ENCODE results near the gene MYO5C. TPM values are rescaled to one million over a fixed set of nuclear protein-coding genes. Genes with fewer than 3 reads are reported as not detected.

MYO5C gene
- total RNA-seq, 1 donor from 2014 or later, result 4.5 TPM

GRCh38 chr15:52181938-52182780 lies 113.4 kb downstream of the MYO5C start:
- DNase-seq (ENCODE audit: low read depth), result no peak
- no peaks in the 10 kb centered on the region for H3K36me3 Mint-ChIP-seq (ENCODE audit: low read depth, unreplicated experiment)
- H3K27me3 Mint-ChIP-seq (ENCODE audit: low read depth, unreplicated experiment), result peaks cover 16% of the 10 kb centered on the region

GRCh38 chr15:52180851-52181450 lies 114.7 kb downstream of the MYO5C start:
- H3K79me2 ChIP-seq (ENCODE audit: insufficient read depth, low read length), result peaks cover 12% of the 10 kb centered on the region
- H3K9me3 Mint-ChIP-seq (ENCODE audit: unreplicated experiment), result no peaks in the 10 kb centered on the region
- peak overlapping the region; percentile 97 for H3K4me2 ChIP-seq (ENCODE audit: low read length)
- H3K36me3 Mint-ChIP-seq (ENCODE audit: low read depth, unreplicated experiment), result no peaks in the 10 kb centered on the region
- no peak overlapping the region for H3K27ac ChIP-seq (ENCODE audit: low read depth, low read length)
- H3K27me3 ChIP-seq (ENCODE audit: insufficient read depth, low read length), result no peaks in the 10 kb centered on the region
- peak overlapping the region; percentile 86 for H3K9ac ChIP-seq (ENCODE audit: low read length)
- DNase-seq (ENCODE audit: low read depth), result no peak
- no peak overlapping the region for H3K27ac Mint-ChIP-seq (ENCODE audit: unreplicated experiment)
- TF ChIP-seq CTCF (IDR thresholded peaks at IDR 0.05; ENCODE audit: insufficient read depth, low read depth, low read length) (no peak), EZH2 (IDR thresholded peaks at IDR 0.05; ENCODE audit: insufficient read depth, low read length) (no peak)
- peak overlapping the region; percentile 76 for H3K4me3 ChIP-seq (ENCODE audit: insufficient read depth, low read depth, low read length)
- H3K4me1 Mint-ChIP-seq (ENCODE audit: low read depth, unreplicated experiment), result peaks cover 3% of the 10 kb centered on the region
- peak overlapping the region; percentile 82 for H3K4me3 Mint-ChIP-seq (ENCODE audit: unreplicated experiment)
- no peak for FAIRE-seq
- peak overlapping the region; percentile 99 for H2AFZ ChIP-seq (ENCODE audit: low read depth, low read length)
- H3K36me3 ChIP-seq (ENCODE audit: insufficient read depth, low read length), result no peaks in the 10 kb centered on the region
- peaks cover 7% of the 10 kb centered on the region for H3K4me1 ChIP-seq (ENCODE audit: insufficient read depth, low read length)
- H4K20me1 ChIP-seq (ENCODE audit: insufficient read depth, low read length), result peaks cover 11% of the 10 kb centered on the region
- peaks cover 9% of the 10 kb centered on the region for H3K27me3 Mint-ChIP-seq (ENCODE audit: low read depth, unreplicated experiment)
- no peaks in the 10 kb centered on the region for H3K9me3 ChIP-seq (ENCODE audit: insufficient read depth, low read depth, low read length)

More at GRCh38 chr15:52181938-52182780, 113.4 kb downstream of the MYO5C start:
- Histone ChIP-seq H3K27me3 (ENCODE audit: insufficient read depth, low read length) (no peaks in the 10 kb centered on the region), H4K20me1 (ENCODE audit: insufficient read depth, low read length) (peaks cover 11% of the 10 kb centered on the region), H3K9me3 (ENCODE audit: insufficient read depth, low read depth, low read length) (no peaks in the 10 kb centered on the region), H3K27ac (ENCODE audit: low read depth, low read length) (no peak overlapping the region), H2AFZ (ENCODE audit: low read depth, low read length) (no peak overlapping the region), H3K9ac (ENCODE audit: low read length) (no peak overlapping the region), H3K79me2 (ENCODE audit: insufficient read depth, low read length) (peaks cover 12% of the 10 kb centered on the region), H3K4me1 (ENCODE audit: insufficient read depth, low read length) (peaks cover 7% of the 10 kb centered on the region), H3K4me3 (ENCODE audit: insufficient read depth, low read depth, low read length) (no peak overlapping the region), H3K4me2 (ENCODE audit: low read length) (no peak overlapping the region), H3K36me3 (ENCODE audit: insufficient read depth, low read length) (no peaks in the 10 kb centered on the region)
- Mint-ChIP-seq H3K4me1 (ENCODE audit: low read depth, unreplicated experiment) (peaks cover 3% of the 10 kb centered on the region), H3K27ac (ENCODE audit: unreplicated experiment) (no peak overlapping the region), H3K9me3 (ENCODE audit: unreplicated experiment) (no peaks in the 10 kb centered on the region), H3K4me3 (ENCODE audit: unreplicated experiment) (no peak overlapping the region)
- TF ChIP-seq CTCF (IDR thresholded peaks at IDR 0.05; ENCODE audit: insufficient read depth, low read depth, low read length) (no peak), EZH2 (IDR thresholded peaks at IDR 0.05; ENCODE audit: insufficient read depth, low read length) (no peak)
- FAIRE-seq, result no peak

All from astrocyte (in vitro differentiated cells and primary cell).